HG03521 (cell line): ENCODE results near the gene RAD51B.

Experiments used
- ATAC-seq: cut with Tn5 transposase; IDR thresholded peaks from one replicate; pipeline ENCODE4 v1.9.1; 2021; ENCODE audit warnings: mild to moderate bottlenecking, moderate library complexity; ENCODE audit not compliant: unreplicated experiment

Gene RAD51B

GRCh38 chr14:68666899-68667298 lies 847.3 kb downstream of the RAD51B start:
- ATAC-seq: no peak

- ATAC-seq: no peak
These were observed 847.8 kb downstream of the RAD51B start for GRCh38 chr14:68667313-68667791.

GRCh38 chr14:68668028-68668427 lies 848.4 kb downstream of the RAD51B start:
- no peak for ATAC-seq

- ATAC-seq: no peak
These were observed 849.0 kb downstream of the RAD51B start for GRCh38 chr14:68668531-68668930.

- no peak for ATAC-seq
These were observed 849.5 kb downstream of the RAD51B start for GRCh38 chr14:68669111-68669511.

- no peak for ATAC-seq
These were observed 850.2 kb downstream of the RAD51B start for GRCh38 chr14:68669603-68670358.

- ATAC-seq: no peak
These were observed 850.8 kb downstream of the RAD51B start for GRCh38 chr14:68670359-68670715.

GRCh38 chr14:68671909-68672308 lies 852.3 kb downstream of the RAD51B start:
- no peak for ATAC-seq

- ATAC-seq: no peak
These were observed 853.2 kb downstream of the RAD51B start for GRCh38 chr14:68672609-68673285.

- no peak for ATAC-seq
These were observed 853.9 kb downstream of the RAD51B start for GRCh38 chr14:68673464-68673863.

- ATAC-seq: no peak
These were observed 855.1 kb downstream of the RAD51B start for GRCh38 chr14:68674538-68675232.

GRCh38 chr14:68675233-68675577 lies 855.6 kb downstream of the RAD51B start:
- no peak for ATAC-seq

GRCh38 chr14:68676511-68676943 lies 856.9 kb downstream of the RAD51B start:
- ATAC-seq: no peak

- ATAC-seq: no peak
These were observed 857.9 kb downstream of the RAD51B start for GRCh38 chr14:68677476-68677875.

- ATAC-seq: no peak
These were observed 858.3 kb downstream of the RAD51B start for GRCh38 chr14:68677901-68678300.

GRCh38 chr14:68678471-68678870 lies 858.9 kb downstream of the RAD51B start:
- ATAC-seq: no peak

- no peak for ATAC-seq
These were observed 859.7 kb downstream of the RAD51B start for GRCh38 chr14:68679301-68679700.

- ATAC-seq: no peak
These were observed 860.3 kb downstream of the RAD51B start for GRCh38 chr14:68679746-68680467.

GRCh38 chr14:68680541-68681051 lies 861.0 kb downstream of the RAD51B start:
- ATAC-seq: no peak

- no peak for ATAC-seq
These were observed 861.9 kb downstream of the RAD51B start for GRCh38 chr14:68681256-68682011.
